Pancreas (tissue), 10 donors: ENCODE data around the gene SUSD3. TPM values are rescaled to one million over a fixed set of nuclear protein-coding genes. Genes with fewer than 3 reads are reported as not detected.
A peak's percentile ranks its signal among the peaks of the same experiment; 100 is the strongest.

ENCODE experiments used
- ATAC-seq, 4 donors: fragments of 200-7000 bp; cut with Tn5 transposase; one replicate each; pipeline versions ENCODE4 v1.8.0 to v1.9.1; 2020; ENCODE audit warnings: mild to moderate bottlenecking in 4 of 4, moderate library complexity in 4 of 4
- DNase-seq, 6 donors: peaks; one replicate each; pipeline ENCODE4 v3.0.0-alpha.2; 2020
- FAIRE-seq: peaks from 2 replicates; lab custom pipeline; 2012; peaks lifted over from hg19 to GRCh38; lab: Jason Lieb, UNC
- H3K27ac ChIP-seq, 4 donors: fragments of 200-600 bp; sonication (generic); 1 replicate in 3 of 4; 2 replicates in 1 of 4; pipeline versions ENCODE4 v1.5.0 to v1.8.0; 2020
- H3K27me3 ChIP-seq, 4 donors: fragments of 200-600 bp; one replicate each; pipeline ENCODE4 v1.8.0; 2021
- H3K36me3 ChIP-seq, 3 donors: fragments of 200-600 bp; sonication (generic) in 1 of 3; one replicate each; pipeline versions ENCODE4 v1.5.0 to v1.8.0; 2020 to 2021
- H3K4me1 ChIP-seq, 3 donors: fragments of 200-600 bp; one replicate each; pipeline ENCODE4 v1.8.0; 2021
- H3K4me3 ChIP-seq, 4 donors: fragments of 200-600 bp; sonication (generic) in 2 of 4; one replicate each; pipeline versions ENCODE4 v1.5.0 to v1.8.0; 2020 to 2021
- H3K9me3 ChIP-seq, 4 donors: fragments of 200-600 bp; one replicate each; pipeline ENCODE4 v1.8.0; 2021
- CTCF ChIP-seq, 4 donors: fragments of 200-600 bp; sonication (generic) in 3 of 4; IDR thresholded peaks; one replicate each; pipeline versions ENCODE4 v1.5.0 to v1.8.0; 2021; ENCODE audit warnings: antibody characterized with exemption in 4 of 4
- WGBS, 2 donors: extraction: QIAGEN DNeasy Blood & Tissue Kit; methylation state at CpG; one replicate each; pipeline ENCODE4 v1.1.7; 2013; 5-methylcytosine and 5-hydroxymethylcytosine counted together
- intact Hi-C, 3 donors: fragments of 100-400 bp; cut with DNase I; formaldehyde crosslinking; loops; one replicate each; pipeline versions ENCODE4 v1.11.1 to v1.14.2; 2022
- polyA plus RNA-seq, 2 donors: library from polyadenylated mRNA; stranded (reverse); fragments of 200-250 nt; gene quantifications; one replicate each; pipeline ENCODE4 v1.2.3, GENCODE V29; 2013
- total RNA-seq, 6 donors: library from RNA; stranded (reverse); fragmentation: NEBNext Ultra II Directional in 4 of 6; extraction: Animal tissue kit (Norgen Biotek cat#: 25700) in 4 of 6; gene quantifications; one replicate each; pipeline versions ENCODE4 v1.2.1 to v1.2.4, GENCODE V29; 2021 to 2023
- donor health status: healthy with polysubstance abuse.
- donor health status: DM: no; HTN: no; CAD: no; lungs with moderate emphysema.
- donor health status: DM: no; HTN: no; CAD: no.
- donor health status: control.
- donor health status: control.
- donor health status: Bipolar disorder and iron deficiency.
- donor health status: DM: yes; HTN: yes; CAD: no.
- donor health status: DM: no; HTN: no; CAD: no.
- donor health status: DM: no; HTN: no; CAD: no.
- donor health status: DM: yes; HTN: yes; CAD: no.

SUSD3 gene
- total and polyA plus RNA-seq, 8 donors = 0.16 to 2.8 (median 0.80) TPM

GRCh38 chr9:93127395-93127911, 69.0 kb downstream of the SUSD3 start:
- peak in 5 of 6 donors; percentile 2 to 60 (median 32) for DNase-seq
- WGBS, 2 donors = 63 to 66% methylated on average over 8 of the region's 8 CpGs
- H3K36me3 ChIP-seq = peaks cover 0 to 14% (median 5%) of the 10 kb centered on the region in 3 donors

GRCh38 chr9:93128011-93128714, 69.7 kb downstream of the SUSD3 start:
- 83 to 87% methylated on average over 14 of the region's 14 CpGs for WGBS, 2 donors
- no peak overlapping the region for H3K27ac ChIP-seq
- peaks cover 0 to 14% (median 5%) of the 10 kb centered on the region in 3 donors for H3K36me3 ChIP-seq
- ATAC-seq (no peak), FAIRE-seq (no peak), DNase-seq (peak in 4 of 6 donors; percentile 1 to 47 (median 24))
- peaks cover 6 to 23% (median 14%) of the 10 kb centered on the region in 3 donors for H3K4me1 ChIP-seq
- no peak for TF ChIP-seq CTCF (IDR thresholded peaks at IDR 0.05)
- H3K27me3 ChIP-seq = no peaks in the 10 kb centered on the region
- no peaks in the 10 kb centered on the region for H3K9me3 ChIP-seq
- intact Hi-C loops = no loop called here
- no peak overlapping the region for H3K4me3 ChIP-seq

More at GRCh38 chr9:93127395-93127911, 69.0 kb downstream of the SUSD3 start:
- no peak for TF ChIP-seq CTCF (IDR thresholded peaks at IDR 0.05)
- peaks cover 6 to 16% (median 7%) of the 10 kb centered on the region in 3 donors for H3K4me1 ChIP-seq
- H3K27me3 ChIP-seq = no peaks in the 10 kb centered on the region
- ATAC-seq = peak in 1 of 4 donors; percentile 33
- H3K9me3 ChIP-seq = no peaks in the 10 kb centered on the region
- intact Hi-C loops = no loop called here
- H3K4me3 ChIP-seq = no peak overlapping the region
- peak overlapping the region in 2 of 4 donors; percentile 11 to 17 for H3K27ac ChIP-seq
- no peak for FAIRE-seq

- Histone ChIP-seq H3K4me1 (peaks cover 6 to 23% (median 15%) of the 10 kb centered on the region in 3 donors), H3K4me3 (no peak overlapping the region), H3K27me3 (no peaks in the 10 kb centered on the region), H3K27ac (no peak overlapping the region), H3K36me3 (peaks cover 0 to 14% (median 4%) of the 10 kb centered on the region in 3 donors), H3K9me3 (no peaks in the 10 kb centered on the region)
- ATAC-seq (no peak), DNase-seq (peak in 1 of 6 donors; percentile 39), FAIRE-seq (no peak)
- WGBS, 2 donors = 90 to 93% methylated on average over 10 of the region's 10 CpGs
- intact Hi-C loops = no loop called here
- TF ChIP-seq CTCF (IDR thresholded peaks at IDR 0.05) = no peak
These were observed 70.3 kb downstream of the SUSD3 start for GRCh38 chr9:93128715-93129224.

GRCh38 chr9:93129286-93129685, 70.8 kb downstream of the SUSD3 start:
- Histone ChIP-seq H3K4me3 (no peak overlapping the region), H3K4me1 (peaks cover 6 to 23% (median 15%) of the 10 kb centered on the region in 3 donors), H3K9me3 (no peaks in the 10 kb centered on the region), H3K36me3 (peaks cover 0 to 14% (median 0%) of the 10 kb centered on the region in 3 donors), H3K27ac (no peak overlapping the region), H3K27me3 (no peaks in the 10 kb centered on the region)
- WGBS, 2 donors = 65 to 78% methylated on average over 8 of the region's 8 CpGs
- ATAC-seq (no peak), FAIRE-seq (no peak), DNase-seq (peak in 2 of 6 donors; percentile 22 to 58)
- no peak for TF ChIP-seq CTCF (IDR thresholded peaks at IDR 0.05)
- intact Hi-C loops = no loop called here
